Stromal cell of bone marrow (primary cell): ENCODE results near the gene CALU.
A peak's percentile ranks its signal among the peaks of the same experiment; 100 is the strongest.

Experiments
- DNase-seq: peaks from one replicate; pipeline ENCODE4 v3.0.0-alpha.2; 2012; ENCODE audit warnings: low read depth

Gene CALU

GRCh38 chr7:128788446-128789412 is 49.6 kb downstream of the CALU start:
- DNase-seq = no peak

- DNase-seq = no peak
Measured at GRCh38 chr7:128790315-128791041, 51.3 kb downstream of the CALU start.

GRCh38 chr7:128791121-128791971 is 52.2 kb downstream of the CALU start, which contains the start of gene CCDC136:
Gene CCDC136 (plus strand): TSS chr7:128791968. CDS start chr7:128792412, 444 bp downstream.
- no peak for DNase-seq

GRCh38 chr7:128791972-128792327 is 52.8 kb downstream of the CALU start:
- no peak for DNase-seq

GRCh38 chr7:128792471-128793180 is 53.5 kb downstream of the CALU start:
- DNase-seq = no peak

GRCh38 chr7:128793181-128793547 is 54.0 kb downstream of the CALU start:
- DNase-seq = no peak

- no peak for DNase-seq
Measured at GRCh38 chr7:128794020-128794419, 54.9 kb downstream of the CALU start.

- DNase-seq = no peak
Measured at GRCh38 chr7:128794436-128794835, 55.3 kb downstream of the CALU start.

GRCh38 chr7:128795129-128795528 is 56.0 kb downstream of the CALU start:
- no peak for DNase-seq

GRCh38 chr7:128796327-128796726 is 57.2 kb downstream of the CALU start:
- peak; percentile 38 for DNase-seq

- DNase-seq = no peak
Measured at GRCh38 chr7:128799451-128799850, 60.3 kb downstream of the CALU start.

GRCh38 chr7:128800567-128800966 is 61.4 kb downstream of the CALU start:
- DNase-seq = no peak

- no peak for DNase-seq
Measured at GRCh38 chr7:128801003-128801402, 61.8 kb downstream of the CALU start.

GRCh38 chr7:128801667-128802418 is 62.7 kb downstream of the CALU start:
- no peak for DNase-seq

GRCh38 chr7:128804484-128804883 is 65.3 kb downstream of the CALU start:
- DNase-seq = no peak

GRCh38 chr7:128805225-128805624 is 66.1 kb downstream of the CALU start:
- no peak for DNase-seq

- DNase-seq = no peak
Measured at GRCh38 chr7:128807191-128807590, 68.0 kb downstream of the CALU start.

- DNase-seq = no peak
Measured at GRCh38 chr7:128809363-128809762, 70.2 kb downstream of the CALU start.

GRCh38 chr7:128810473-128810872 is 71.3 kb downstream of the CALU start:
- DNase-seq = no peak

GRCh38 chr7:128810997-128811396 is 71.8 kb downstream of the CALU start:
- DNase-seq = no peak
